CD4-positive, alpha-beta T cell (primary cell): Measurements from ENCODE around the gene ATOH1. TPM values are rescaled to one million over a fixed set of nuclear protein-coding genes. Genes with fewer than 3 reads are reported as not detected.

ENCODE experiments used
- ATAC-seq: fragments of 200-7000 bp; cut with Tn5 transposase; one replicate; pipeline ENCODE4 v1.10.0; 2022; ENCODE audit warnings: mild to moderate bottlenecking; ENCODE audit not compliant: poor library complexity
- CTCF ChIA-PET: fragments of 350-600 bp; sonication (Branson Sonifier 250); formaldehyde crosslinking; loops from one replicate; lab custom pipeline; 2021; ENCODE audit warnings: antibody characterized with exemption, inconsistent platforms; lab: Charles Lee
- POLR2A ChIA-PET: fragments of 350-600 bp; sonication (Branson Sonifier 250); formaldehyde crosslinking; loops from one replicate; lab custom pipeline; 2021; ENCODE audit warnings: antibody characterized with exemption, inconsistent platforms; lab: Charles Lee
- DNase-seq, 14 experiments: peaks; one replicate each; pipeline ENCODE4 v3.0.0-alpha.2; 2013 to 2020; ENCODE audit warnings: mixed read lengths in 2 of 14
- H3K27ac ChIP-seq, 2 donors: one replicate each; pipeline versions ENCODE4 v1.5.1 to v1.7.0; 2013; ENCODE audit warnings: low read length in 2 of 2, low read depth in 1 of 2, mild to moderate bottlenecking in 1 of 2
- H3K27me3 ChIP-seq, 2 experiments: 1 replicate in 1 of 2; 2 replicates in 1 of 2; pipeline versions ENCODE4 v1.6.1 to v1.7.0; 2013; ENCODE audit warnings: low read length in 2 of 2, control low read depth in 1 of 2, mild to moderate bottlenecking in 1 of 2, moderate library complexity in 1 of 2; ENCODE audit not compliant: insufficient read depth in 2 of 2, control insufficient read depth in 1 of 2
- H3K36me3 ChIP-seq: one replicate; pipeline ENCODE4 v1.6.1; 2013; ENCODE audit warnings: low read length, control low read depth; ENCODE audit not compliant: insufficient read depth
- H3K4me1 ChIP-seq: one replicate; pipeline ENCODE4 v1.6.1; 2013; ENCODE audit warnings: low read length, control low read depth; ENCODE audit not compliant: insufficient read depth
- H3K4me3 ChIP-seq: one replicate; pipeline ENCODE4 v1.5.1; 2013; ENCODE audit warnings: mild to moderate bottlenecking, low read length, moderate library complexity
- H3K9me3 ChIP-seq, 2 experiments: 1 replicate in 1 of 2; 2 replicates in 1 of 2; pipeline versions ENCODE4 v1.6.1 to v1.7.0; 2013; ENCODE audit warnings: low read length in 2 of 2, mild to moderate bottlenecking in 2 of 2, control low read depth in 1 of 2, moderate library complexity in 1 of 2; ENCODE audit not compliant: control insufficient read depth in 1 of 2, insufficient read depth in 1 of 2
- H3K27ac Mint-ChIP-seq: one replicate; pipeline ENCODE4 v1.8.0; 2020; ENCODE audit warnings: mixed read lengths
- H3K27me3 Mint-ChIP-seq: one replicate; pipeline ENCODE4 v1.8.0; 2021; ENCODE audit warnings: mixed read lengths
- H3K36me3 Mint-ChIP-seq: one replicate; pipeline ENCODE4 v1.8.0; 2021; ENCODE audit warnings: low read depth, mixed read lengths
- H3K4me1 Mint-ChIP-seq: one replicate; pipeline ENCODE4 v1.8.0; 2021; ENCODE audit warnings: low read depth, mixed read lengths
- H3K4me3 Mint-ChIP-seq: one replicate; pipeline ENCODE4 v1.8.0; 2020; ENCODE audit warnings: mild to moderate bottlenecking, mixed read lengths
- H3K9me3 Mint-ChIP-seq: one replicate; pipeline ENCODE4 v1.8.0; 2020; ENCODE audit warnings: mixed read lengths
- CTCF ChIP-seq: fragments of 200-600 bp; IDR thresholded peaks from one replicate; pipeline ENCODE4 v1.8.0; 2022; ENCODE audit warnings: antibody characterized with exemption, mild to moderate bottlenecking
- intact Hi-C, 2 experiments: fragments of 100-400 bp; cut with DNase I in 1 of 2; cut with micrococcal nuclease in 1 of 2; formaldehyde crosslinking; loops; one replicate each; pipeline versions ENCODE4 v1.15.1 to v1.9.0; 2023 to 2025; cut with DNase I, micrococcal nuclease
- total RNA-seq, 174 experiments: library from RNA in 2 of 174; stranded (reverse) in 2 of 174; gene quantifications; one replicate each; pipeline ENCODE4 v1.2.3 and lab custom pipeline; 2021 to 2026

The ATOH1 gene
- total RNA-seq, 2 experiments from 2014 or later: not detected

DNA sequence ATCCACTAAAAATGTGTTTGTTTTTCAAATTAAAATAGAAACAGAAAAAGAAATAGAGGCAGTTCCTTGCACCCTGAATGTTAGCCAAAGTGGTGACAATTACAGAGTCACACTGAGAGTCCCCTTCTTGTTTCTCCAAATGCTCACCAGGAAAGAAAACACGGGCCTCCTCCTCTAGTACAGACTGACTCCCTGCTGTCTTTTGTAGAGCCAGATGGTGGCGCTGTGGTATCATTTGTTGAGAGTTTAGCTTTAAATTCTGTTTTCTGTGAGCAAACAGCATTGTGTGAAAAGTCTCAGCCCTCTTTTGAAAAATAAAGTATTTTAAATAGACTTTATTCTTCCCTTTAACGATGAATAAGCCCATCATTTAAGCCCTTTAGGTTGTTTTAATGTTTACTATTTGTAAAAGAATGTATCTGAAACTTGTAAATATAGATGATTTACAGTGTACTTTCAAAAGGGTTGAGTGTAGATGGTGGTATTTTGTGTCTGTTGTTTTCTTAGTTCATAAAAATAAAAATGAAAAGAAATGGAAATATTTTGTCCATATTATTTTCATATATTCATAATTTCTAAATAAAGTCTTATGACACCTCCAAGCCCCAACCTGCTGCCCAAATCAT lies 36.9 kb upstream of the ATOH1 start:
- H3K36me3 ChIP-seq: no peaks in the 10 kb centered on the region
- DNase-seq (peak in 5 of 14 experiments; percentile 2 to 25 (median 14)), ATAC-seq (no peak)
- H3K4me1 ChIP-seq: no peaks in the 10 kb centered on the region
- CTCF ChIA-PET: no interaction called here
- no peaks in the 10 kb centered on the region for H3K4me1 Mint-ChIP-seq
- H3K27me3 ChIP-seq: no peaks in the 10 kb centered on the region
- H3K27ac Mint-ChIP-seq: no peak overlapping the region
- H3K27ac ChIP-seq: no peak overlapping the region
- intact Hi-C loops: loop anchor here in 1 of 2 experiments (5.0 kb wide), 1 partner anchor 466 kb away; no protein-coding TSS in a partner anchor
- POLR2A ChIA-PET: no interaction called here
- H3K27me3 Mint-ChIP-seq: no peaks in the 10 kb centered on the region
- no peak overlapping the region for H3K4me3 ChIP-seq
- no peaks in the 10 kb centered on the region for H3K9me3 ChIP-seq
- H3K4me3 Mint-ChIP-seq: no peak overlapping the region
- no peaks in the 10 kb centered on the region for H3K9me3 Mint-ChIP-seq
- no peaks in the 10 kb centered on the region for H3K36me3 Mint-ChIP-seq
- no peak for TF ChIP-seq CTCF

- H3K27me3 Mint-ChIP-seq: no peaks in the 10 kb centered on the region
- H3K27ac Mint-ChIP-seq: no peak overlapping the region
- no peaks in the 10 kb centered on the region for H3K36me3 Mint-ChIP-seq
- no peaks in the 10 kb centered on the region for H3K4me1 Mint-ChIP-seq
- intact Hi-C loops: no loop called here
- H3K4me3 Mint-ChIP-seq: no peak overlapping the region
- Histone ChIP-seq H3K27ac (no peak overlapping the region), H3K4me1 (no peaks in the 10 kb centered on the region), H3K9me3 (no peaks in the 10 kb centered on the region), H3K36me3 (no peaks in the 10 kb centered on the region), H3K4me3 (no peak overlapping the region), H3K27me3 (no peaks in the 10 kb centered on the region)
- no peaks in the 10 kb centered on the region for H3K9me3 Mint-ChIP-seq
- TF ChIP-seq CTCF: no peak
- ChIA-PET CTCF (no interaction called here), POLR2A (no interaction called here)
- ATAC-seq: no peak
- DNase-seq: no peak
Measured at GRCh38 chr4:93802045-93802444, 26.5 kb upstream of the ATOH1 start.

- no peak for TF ChIP-seq CTCF
- no peak for ATAC-seq
- Mint-ChIP-seq H3K27me3 (no peaks in the 10 kb centered on the region), H3K9me3 (peaks cover 5% of the 10 kb centered on the region), H3K36me3 (no peaks in the 10 kb centered on the region), H3K4me1 (no peaks in the 10 kb centered on the region), H3K4me3 (no peak overlapping the region), H3K27ac (no peak overlapping the region)
- Histone ChIP-seq H3K4me3 (no peak overlapping the region), H3K9me3 (no peaks in the 10 kb centered on the region), H3K27ac (no peak overlapping the region), H3K27me3 (no peaks in the 10 kb centered on the region), H3K4me1 (no peaks in the 10 kb centered on the region), H3K36me3 (no peaks in the 10 kb centered on the region)
- CTCF ChIA-PET: no interaction called here
- DNase-seq: no peak
- POLR2A ChIA-PET: no interaction called here
- intact Hi-C loops: no loop called here
Measured at GRCh38 chr4:93809773-93810172, 18.8 kb upstream of the ATOH1 start.
